ENCODE results near the gene CDON. TPM values are rescaled to one million over a fixed set of nuclear protein-coding genes. Genes with fewer than 3 reads are reported as not detected.
"Not testable (repeated sequence)": the region's sequence is repeated elsewhere in the genome, so short reads cannot be mapped to it uniquely, and the experiment has no call there.

CDON gene
- total and polyA plus RNA-seq, 2 donors, result 8.4 to 47.4 TPM

- H3K27ac ChIP-seq (ENCODE audit: low read depth), result no peak overlapping the region
- no peak overlapping the region for H3K4me3 ChIP-seq (ENCODE audit: low read depth, low read length)
- H3K36me3 ChIP-seq (ENCODE audit: insufficient read depth), result no peaks in the 10 kb centered on the region
- DNase-seq (ENCODE audit: extremely low spot score), result no peak
- H3K4me1 ChIP-seq (ENCODE audit: insufficient read depth), result no peaks in the 10 kb centered on the region
- WGBS, result 86% methylated on average over 5 of the region's 5 CpGs
Observed at GRCh38 chr11:126046570-126047195, 16.0 kb downstream of the CDON start.

DNA sequence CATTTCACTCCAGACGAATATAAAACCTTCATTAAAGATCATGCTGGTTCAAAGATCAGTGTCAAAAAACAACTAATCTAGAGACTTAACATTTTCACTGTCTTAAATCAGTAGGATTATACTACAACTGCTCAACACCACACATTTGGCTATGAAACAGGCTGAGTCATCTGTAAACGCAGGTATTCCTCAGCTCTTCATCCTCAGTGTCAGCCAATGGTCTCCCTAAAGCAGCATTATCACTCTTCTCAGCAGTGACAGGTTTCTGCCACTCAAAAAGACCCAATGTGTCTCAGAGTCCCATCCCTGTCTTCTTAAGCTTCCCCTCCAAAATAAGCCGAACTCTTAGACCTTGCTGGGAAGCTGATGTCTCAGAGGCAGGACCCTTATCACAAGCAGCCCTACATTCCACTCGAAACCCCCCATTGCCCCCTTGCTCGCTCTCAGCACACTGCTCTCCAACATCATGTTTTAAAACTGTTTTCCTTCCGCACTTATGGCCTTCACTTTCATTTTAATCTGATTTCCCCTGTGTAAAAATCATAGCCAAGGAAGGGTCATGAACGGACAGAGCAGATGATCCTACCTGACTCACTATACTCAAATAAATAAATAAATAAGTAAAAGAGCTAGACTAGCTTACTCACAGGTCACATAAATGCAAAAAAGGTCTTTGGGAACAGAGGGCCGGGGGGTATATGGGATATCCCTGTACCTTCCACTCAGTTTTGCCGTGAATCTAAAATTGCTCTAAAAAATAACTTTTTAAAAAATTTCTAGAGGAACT lies 23.0 kb downstream of the CDON start:
- Histone ChIP-seq H3K4me3 (ENCODE audit: low read depth, low read length) (no peak overlapping the region), H3K4me1 (ENCODE audit: insufficient read depth) (no peaks in the 10 kb centered on the region), H3K36me3 (ENCODE audit: insufficient read depth) (no peaks in the 10 kb centered on the region), H3K27ac (ENCODE audit: low read depth) (no peak overlapping the region)
- no peak for DNase-seq (ENCODE audit: extremely low spot score)
- 82% methylated on average over 9 of the region's 9 CpGs for WGBS

DNA sequence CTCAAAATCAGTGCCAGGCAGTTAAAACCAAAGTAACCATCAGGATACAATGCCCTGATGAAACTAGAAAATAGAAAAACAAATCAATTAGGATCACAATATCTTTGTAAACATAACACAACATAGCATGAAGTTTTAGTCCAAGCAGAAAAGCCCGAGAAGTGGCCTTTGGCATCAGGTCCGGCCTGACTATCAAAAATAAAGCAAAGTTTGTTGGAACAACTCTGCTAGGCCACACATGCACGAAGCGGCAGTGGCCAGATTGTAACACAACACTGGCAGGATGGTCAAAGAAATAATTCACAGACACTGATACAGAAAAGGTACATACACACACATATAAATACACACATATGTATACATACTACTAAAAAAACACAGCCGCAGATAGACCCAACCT lies 26.9 kb downstream of the CDON start:
- no peaks in the 10 kb centered on the region for H3K4me1 ChIP-seq (ENCODE audit: insufficient read depth)
- H3K4me3 ChIP-seq (ENCODE audit: low read depth, low read length), result no peak overlapping the region
- H3K27ac ChIP-seq (ENCODE audit: low read depth), result no peak overlapping the region
- no peak for DNase-seq (ENCODE audit: extremely low spot score)
- WGBS, result 87% methylated on average over 5 of the region's 5 CpGs
- no peaks in the 10 kb centered on the region for H3K36me3 ChIP-seq (ENCODE audit: insufficient read depth)

GRCh38 chr11:126034933-126035425 lies 27.7 kb downstream of the CDON start:
- WGBS, result 38% methylated on average over 5 of the region's 5 CpGs
- Histone ChIP-seq H3K4me3 (ENCODE audit: low read depth, low read length) (no peak overlapping the region), H3K27ac (ENCODE audit: low read depth) (no peak overlapping the region), H3K4me1 (ENCODE audit: insufficient read depth) (no peaks in the 10 kb centered on the region), H3K36me3 (ENCODE audit: insufficient read depth) (no peaks in the 10 kb centered on the region)
- DNase-seq (ENCODE audit: extremely low spot score), result no peak

DNA sequence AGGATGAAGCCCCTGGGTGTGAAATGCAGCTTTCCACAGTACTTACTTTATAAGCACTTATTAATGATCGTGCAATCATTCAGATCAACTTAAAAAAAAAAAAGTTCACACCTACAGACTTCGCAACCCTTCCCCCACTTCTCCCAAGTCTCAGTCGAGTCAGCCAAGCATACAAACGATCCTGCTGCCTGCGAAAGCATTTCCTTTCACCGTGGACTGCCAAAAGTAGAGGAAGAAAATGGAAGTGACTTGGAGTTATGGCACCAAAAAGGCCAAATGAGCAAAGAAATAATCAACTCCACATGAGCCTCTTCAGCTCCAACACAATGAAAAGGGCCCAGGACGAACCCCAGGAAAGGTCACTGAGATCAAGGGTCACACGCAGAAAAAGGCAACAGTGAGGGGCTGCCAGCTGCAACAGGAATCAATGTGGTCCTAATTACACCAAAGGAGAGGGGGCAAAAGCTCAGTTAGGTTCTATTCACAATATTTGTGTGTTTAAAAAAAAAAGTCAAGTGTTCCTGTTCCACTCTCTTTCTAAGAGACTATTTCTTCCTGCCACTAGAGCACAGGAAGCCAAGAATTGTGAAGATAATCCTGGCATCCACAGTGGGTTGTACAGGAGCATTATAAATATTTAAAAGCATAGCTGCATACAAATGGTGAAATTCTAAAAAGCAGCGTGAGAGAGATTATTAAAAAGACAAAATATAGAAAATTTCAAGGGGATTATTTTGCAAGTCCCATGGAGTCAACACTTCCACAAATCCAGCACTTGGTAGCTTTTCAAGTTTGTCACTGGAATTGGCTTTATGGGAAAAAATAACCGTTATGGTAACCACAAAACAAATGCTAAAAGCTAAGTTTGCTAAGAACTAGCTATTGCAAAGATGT lies 28.4 kb downstream of the CDON start:
- Histone ChIP-seq H3K4me3 (ENCODE audit: low read depth, low read length) (no peak overlapping the region), H3K27ac (ENCODE audit: low read depth) (no peak overlapping the region)
- DNase-seq (ENCODE audit: extremely low spot score), result no peak

DNA sequence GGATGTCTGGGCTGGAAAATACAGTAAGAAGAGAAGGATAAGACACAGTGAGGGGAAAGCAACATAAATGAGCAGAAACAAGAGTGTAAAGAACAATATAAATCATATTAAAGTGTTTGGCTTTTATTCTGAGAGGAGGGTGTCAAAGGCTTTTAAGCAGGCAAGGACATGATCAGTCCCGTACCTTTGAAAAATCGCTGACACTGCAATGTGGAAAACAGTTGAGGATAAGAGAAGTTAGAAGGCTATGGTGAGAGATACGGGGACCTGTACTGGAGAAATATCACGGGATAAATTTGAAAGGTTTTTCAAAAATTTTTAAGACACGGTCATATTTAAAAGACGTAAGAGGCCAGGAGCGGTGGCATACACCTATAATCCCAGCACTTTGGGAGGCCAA lies 30.3 kb downstream of the CDON start:
- no peaks in the 10 kb centered on the region for H3K4me1 ChIP-seq (ENCODE audit: insufficient read depth)

More for the DNA sequence above, 28.4 kb downstream of the CDON start:
- H3K4me1 ChIP-seq (ENCODE audit: insufficient read depth), result no peaks in the 10 kb centered on the region
- no peaks in the 10 kb centered on the region for H3K36me3 ChIP-seq (ENCODE audit: insufficient read depth)
- WGBS, result 39% methylated on average over 10 of the region's 10 CpGs

GRCh38 chr11:126029805-126030204 lies 32.9 kb downstream of the CDON start:
- Histone ChIP-seq H3K4me3 (ENCODE audit: low read depth, low read length) (no peak overlapping the region), H3K36me3 (ENCODE audit: insufficient read depth) (no peaks in the 10 kb centered on the region), H3K4me1 (ENCODE audit: insufficient read depth) (no peaks in the 10 kb centered on the region), H3K27ac (ENCODE audit: low read depth) (no peak overlapping the region)
- 93% methylated on average over 2 of the region's 2 CpGs for WGBS
- no peak for DNase-seq (ENCODE audit: extremely low spot score)

More for the DNA sequence above, 30.3 kb downstream of the CDON start:
- no peaks in the 10 kb centered on the region for H3K36me3 ChIP-seq (ENCODE audit: insufficient read depth)
- WGBS, result 97% methylated on average over 7 of the region's 7 CpGs
- no peak overlapping the region for H3K27ac ChIP-seq (ENCODE audit: low read depth)
- DNase-seq (ENCODE audit: extremely low spot score), result no peak
- no peak overlapping the region for H3K4me3 ChIP-seq (ENCODE audit: low read depth, low read length)

DNA sequence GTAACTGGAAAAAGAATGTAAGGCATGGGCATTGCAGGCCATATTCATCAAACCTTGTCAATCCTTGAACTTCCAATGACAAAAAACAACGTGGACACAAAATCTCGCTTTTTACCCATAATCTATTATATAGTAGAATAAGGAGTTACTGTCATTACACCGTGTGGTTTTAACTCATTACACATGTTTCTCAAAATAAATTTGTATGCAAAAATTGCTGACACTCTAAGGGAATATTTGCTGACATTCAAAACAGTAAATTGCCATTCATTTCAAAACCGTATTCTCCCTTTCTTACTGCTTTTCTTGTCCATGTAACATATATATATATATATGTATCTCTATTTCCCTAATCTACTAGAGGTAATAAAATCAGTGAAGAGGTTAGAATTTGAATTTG lies 33.4 kb downstream of the CDON start:
- Histone ChIP-seq H3K27ac (ENCODE audit: low read depth) (no peak overlapping the region), H3K4me1 (ENCODE audit: insufficient read depth) (no peaks in the 10 kb centered on the region), H3K36me3 (ENCODE audit: insufficient read depth) (no peaks in the 10 kb centered on the region), H3K4me3 (ENCODE audit: low read depth, low read length) (no peak overlapping the region)
- DNase-seq (ENCODE audit: extremely low spot score), result no peak
- 90% methylated on average over 4 of the region's 4 CpGs for WGBS

- not testable (repeated sequence) for H3K4me1 ChIP-seq (ENCODE audit: insufficient read depth); H3K36me3 ChIP-seq (ENCODE audit: insufficient read depth); H3K4me3 ChIP-seq (ENCODE audit: low read depth, low read length); H3K27ac ChIP-seq (ENCODE audit: low read depth); DNase-seq (ENCODE audit: extremely low spot score)
- WGBS, result 97% methylated on average over 3 of the region's 3 CpGs
Observed at GRCh38 chr11:126028534-126028933, 34.1 kb downstream of the CDON start.

DNA sequence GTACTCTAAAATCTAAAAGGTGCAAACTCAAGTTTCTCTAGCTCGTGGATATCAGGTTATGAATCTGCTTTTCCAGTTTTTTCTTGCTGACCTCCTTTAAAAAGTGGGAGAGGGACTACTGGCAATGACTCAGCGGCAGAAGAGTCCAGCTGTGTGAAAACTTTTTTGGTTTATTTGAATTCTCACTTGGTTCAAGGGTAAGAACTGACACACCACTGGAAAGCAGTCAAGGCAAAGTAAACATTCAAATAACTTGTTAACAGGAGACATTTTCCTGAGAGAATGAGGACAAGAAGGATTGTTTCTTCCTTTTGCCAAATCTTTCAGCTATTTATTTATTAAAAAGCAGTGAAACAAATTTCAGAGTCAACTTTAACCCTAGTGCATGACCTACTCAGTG lies 36.1 kb downstream of the CDON start:
- no peak for DNase-seq (ENCODE audit: extremely low spot score)
- Histone ChIP-seq H3K36me3 (ENCODE audit: insufficient read depth) (no peaks in the 10 kb centered on the region), H3K27ac (ENCODE audit: low read depth) (no peak overlapping the region), H3K4me3 (ENCODE audit: low read depth, low read length) (no peak overlapping the region), H3K4me1 (ENCODE audit: insufficient read depth) (peaks cover 1% of the 10 kb centered on the region)
- WGBS, result 25% methylated on average over 2 of the region's 2 CpGs

DNA sequence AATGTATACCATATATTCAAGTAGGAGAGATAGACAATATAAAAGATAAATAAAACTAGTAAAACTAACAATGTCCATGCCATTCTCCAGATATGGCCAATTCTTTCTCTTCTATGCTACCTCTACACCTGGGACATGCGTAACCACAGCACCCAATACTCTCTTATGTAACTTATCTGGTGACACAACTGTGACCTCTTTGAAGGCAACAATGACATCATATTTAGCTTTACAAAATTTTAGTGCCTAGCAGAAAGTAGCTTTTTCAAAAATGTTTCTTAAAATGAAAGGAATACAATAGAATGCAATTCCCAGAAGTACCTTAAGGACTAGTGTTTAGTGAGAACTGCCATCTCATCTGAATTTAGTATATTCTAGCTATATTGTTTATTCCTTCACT lies 36.8 kb downstream of the CDON start:
- H3K27ac ChIP-seq (ENCODE audit: low read depth), result no peak overlapping the region
- WGBS, result 97% methylated on average over 1 of the region's 1 CpG

DNA sequence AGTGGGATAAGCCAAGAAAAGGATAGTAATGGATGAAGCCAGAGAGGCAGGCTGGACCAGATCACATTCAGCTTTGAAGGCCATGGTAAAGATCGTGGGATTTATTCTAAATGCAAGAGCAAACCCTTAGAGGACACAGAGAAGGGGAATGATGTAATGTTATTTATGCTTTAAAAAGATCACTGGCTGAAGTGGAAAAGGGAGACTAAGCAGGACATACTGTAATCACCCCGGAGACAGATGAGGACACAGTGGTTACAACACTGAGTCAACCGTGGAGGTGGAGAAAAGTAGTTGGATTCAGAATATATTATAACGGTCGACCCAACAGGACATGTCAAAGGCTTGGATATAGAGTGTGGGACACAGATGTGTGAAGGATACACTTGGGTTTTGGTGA lies 38.5 kb downstream of the CDON start:
- no peak overlapping the region for H3K27ac ChIP-seq (ENCODE audit: low read depth)
- 47% methylated on average over 5 of the region's 5 CpGs for WGBS
- DNase-seq (ENCODE audit: extremely low spot score), result no peak
- peaks cover 1% of the 10 kb centered on the region for H3K4me1 ChIP-seq (ENCODE audit: insufficient read depth)
- no peak overlapping the region for H3K4me3 ChIP-seq (ENCODE audit: low read depth, low read length)
- H3K36me3 ChIP-seq (ENCODE audit: insufficient read depth), result no peaks in the 10 kb centered on the region

More for the DNA sequence above, 36.8 kb downstream of the CDON start:
- H3K4me1 ChIP-seq (ENCODE audit: insufficient read depth), result peaks cover 1% of the 10 kb centered on the region
- no peaks in the 10 kb centered on the region for H3K36me3 ChIP-seq (ENCODE audit: insufficient read depth)
- no peak overlapping the region for H3K4me3 ChIP-seq (ENCODE audit: low read depth, low read length)
- DNase-seq (ENCODE audit: extremely low spot score), result no peak

GRCh38 chr11:126012852-126013251 lies 49.8 kb downstream of the CDON start:
- WGBS, result 97% methylated on average over 2 of the region's 2 CpGs
- Histone ChIP-seq H3K36me3 (ENCODE audit: insufficient read depth) (no peaks in the 10 kb centered on the region), H3K4me3 (ENCODE audit: low read depth, low read length) (no peak overlapping the region), H3K27ac (ENCODE audit: low read depth) (no peak overlapping the region), H3K4me1 (ENCODE audit: insufficient read depth) (no peaks in the 10 kb centered on the region)
- DNase-seq (ENCODE audit: extremely low spot score), result no peak
